ENCODE measurements around the gene REX1BD. TPM values are rescaled to one million over a fixed set of nuclear protein-coding genes. Genes with fewer than 3 reads are reported as not detected.
A peak's percentile ranks its signal among the peaks of the same experiment; 100 is the strongest.

The REX1BD gene
- total and polyA plus RNA-seq, 2 donors (not counting 1 experiment from before 2014, with no cell fraction given), result 90.9 to 164 TPM

GRCh38 chr19:18635831-18636182, 47.2 kb downstream of the REX1BD start:
- peaks cover 12 to 27% of the 10 kb centered on the region in 2 donors for H3K4me1 ChIP-seq (ENCODE audit: control insufficient read depth in 2 of 2, insufficient read depth in 2 of 2, low read length in 2 of 2)
- H2AFZ ChIP-seq (ENCODE audit: insufficient read depth, low read depth, low read length, poor library complexity, severe bottlenecking), result no peak overlapping the region
- H3K27me3 ChIP-seq (replicated peaks in 1 of 4; ENCODE audit: control extremely low read depth in 1 of 4, control insufficient read depth in 3 of 4, insufficient read depth in 4 of 4, low read length in 3 of 4), result no peaks in the 10 kb centered on the region
- intact Hi-C loops (cut with micrococcal nuclease), result loop anchor here (1.0 to 5.0 kb wide), 8 partner anchors 47 to 427 kb away; partner anchors contain the start of genes ARMC6, CRTC1, ELL and SLC25A42
- H3K4me3 Mint-ChIP-seq, result peak overlapping the region; percentile 95
- H3K4me1 Mint-ChIP-seq, result peaks cover 25% of the 10 kb centered on the region
- no peak overlapping the region for H3K27ac ChIP-seq (ENCODE audit: low read length in 2 of 2)
- no peak for DNase-seq
- H4K20me1 ChIP-seq (ENCODE audit: control insufficient read depth, insufficient read depth, low read length, poor library complexity, severe bottlenecking), result no peaks in the 10 kb centered on the region
- WGBS (ENCODE audit: insufficient coverage), result 0% methylated on average over 4 of the region's 6 CpGs
- H3K4me2 ChIP-seq (replicated peaks; ENCODE audit: low read depth, low read length, poor library complexity, severe bottlenecking), result peak overlapping the region; percentile 91
- peak overlapping the region in 1 of 5 experiments; percentile 71 for H3K4me3 ChIP-seq (ENCODE audit: control extremely low read depth in 1 of 5, extremely low read depth in 1 of 5, insufficient read depth in 1 of 5, low read depth in 2 of 5, low read length in 4 of 5)
- peaks cover 11% of the 10 kb centered on the region for H3K79me2 ChIP-seq (ENCODE audit: control insufficient read depth, insufficient read depth, low read length)
- no peak overlapping the region for H3K9ac ChIP-seq (ENCODE audit: low read length)
- no peak for TF ChIP-seq CTCF (IDR thresholded peaks at IDR 0.05)
- TF ChIP-seq EZH2 (IDR thresholded peaks at IDR 0.05; ENCODE audit: borderline replicate concordance, insufficient read depth, low read depth, low read length, poor library complexity, severe bottlenecking), result no peak
- no peaks in the 10 kb centered on the region for H3K36me3 ChIP-seq (replicated peaks in 1 of 2; ENCODE audit: control extremely low read depth in 1 of 2, control insufficient read depth in 1 of 2, extremely low read depth in 1 of 2, insufficient read depth in 2 of 2, low read length in 1 of 2)
- peak overlapping the region; percentile 95 for H3K27ac Mint-ChIP-seq
- ChIA-PET CTCF (no interaction called here), POLR2A (interaction anchor here (1.6 kb wide), 1 partner anchor 47 kb away, joined by 4 read pairs; the partner anchor contains the start of gene REX1BD)
- ATAC-seq (ENCODE audit: low read depth), result no peak
- H3K27me3 Mint-ChIP-seq, result peaks cover 3% of the 10 kb centered on the region
- no peaks in the 10 kb centered on the region for H3K9me3 Mint-ChIP-seq (ENCODE audit: insufficient read depth)
- peaks cover 0 to 6% (median 0%) of the 10 kb centered on the region in 3 donors for H3K9me3 ChIP-seq (ENCODE audit: control extremely low read depth in 1 of 3, control insufficient read depth in 2 of 3, insufficient read depth in 1 of 3, low read length in 2 of 3)

GRCh38 chr19:18636183-18636968, 47.8 kb downstream of the REX1BD start:
- peak overlapping the region in 4 of 5 experiments; percentile 71 to 95 (median 82) for H3K4me3 ChIP-seq (ENCODE audit: control extremely low read depth in 1 of 5, extremely low read depth in 1 of 5, insufficient read depth in 1 of 5, low read depth in 2 of 5, low read length in 4 of 5)
- peak overlapping the region; percentile 93 for H3K9ac ChIP-seq (ENCODE audit: low read length)
- DNase-seq, result peak; percentile 98
- peaks cover 0 to 6% (median 0%) of the 10 kb centered on the region in 3 donors for H3K9me3 ChIP-seq (ENCODE audit: control extremely low read depth in 1 of 3, control insufficient read depth in 2 of 3, insufficient read depth in 1 of 3, low read length in 2 of 3)
- intact Hi-C loops (cut with micrococcal nuclease), result loop anchor here (1.0 to 5.0 kb wide), 8 partner anchors 47 to 427 kb away; partner anchors contain the start of genes ARMC6, CRTC1, ELL and SLC25A42
- H3K79me2 ChIP-seq (ENCODE audit: control insufficient read depth, insufficient read depth, low read length), result peaks cover 13% of the 10 kb centered on the region
- Mint-ChIP-seq H3K4me3 (peak overlapping the region; percentile 95), H3K27ac (peak overlapping the region; percentile 95), H3K9me3 (ENCODE audit: insufficient read depth) (no peaks in the 10 kb centered on the region), H3K4me1 (peaks cover 25% of the 10 kb centered on the region), H3K27me3 (peaks cover 3% of the 10 kb centered on the region)
- peak; percentile 87 for ATAC-seq (ENCODE audit: low read depth)
- peak overlapping the region; percentile 46 to 84 for H3K27ac ChIP-seq (ENCODE audit: low read length in 2 of 2)
- H2AFZ ChIP-seq (ENCODE audit: insufficient read depth, low read depth, low read length, poor library complexity, severe bottlenecking), result peak overlapping the region; percentile 97
- peak overlapping the region; percentile 91 for H3K4me2 ChIP-seq (replicated peaks; ENCODE audit: low read depth, low read length, poor library complexity, severe bottlenecking)
- no peaks in the 10 kb centered on the region for H4K20me1 ChIP-seq (ENCODE audit: control insufficient read depth, insufficient read depth, low read length, poor library complexity, severe bottlenecking)
- no peaks in the 10 kb centered on the region for H3K27me3 ChIP-seq (replicated peaks in 1 of 4; ENCODE audit: control extremely low read depth in 1 of 4, control insufficient read depth in 3 of 4, insufficient read depth in 4 of 4, low read length in 3 of 4)
- CTCF ChIA-PET, result no interaction called here
- under 1% methylated on average over 37 of the region's 44 CpGs for WGBS (ENCODE audit: insufficient coverage)
- TF ChIP-seq EZH2 (IDR thresholded peaks at IDR 0.05; ENCODE audit: borderline replicate concordance, insufficient read depth, low read depth, low read length, poor library complexity, severe bottlenecking), result no peak
- no peak for TF ChIP-seq CTCF (IDR thresholded peaks at IDR 0.05)
- H3K36me3 ChIP-seq (replicated peaks in 1 of 2; ENCODE audit: control extremely low read depth in 1 of 2, control insufficient read depth in 1 of 2, extremely low read depth in 1 of 2, insufficient read depth in 2 of 2, low read length in 1 of 2), result no peaks in the 10 kb centered on the region
- H3K4me1 ChIP-seq (ENCODE audit: control insufficient read depth in 2 of 2, insufficient read depth in 2 of 2, low read length in 2 of 2), result peaks cover 12 to 27% of the 10 kb centered on the region in 2 donors
- POLR2A ChIA-PET, result interaction anchor here (1.6 kb wide), 1 partner anchor 47 kb away, joined by 4 read pairs; the partner anchor contains the start of gene REX1BD

All from B cell (primary cell).